GM18502 (cell line): ENCODE results near the gene CPSF7.
A peak's percentile ranks its signal among the peaks of the same experiment; 100 is the strongest.
"Not testable (repeated sequence)": the region's sequence is repeated elsewhere in the genome, so short reads cannot be mapped to it uniquely, and the experiment has no call there.

ENCODE experiments used
- ATAC-seq: cut with Tn5 transposase; IDR thresholded peaks from one replicate; pipeline ENCODE4 v1.9.1; 2021; ENCODE audit warnings: mild to moderate bottlenecking; ENCODE audit not compliant: unreplicated experiment, poor library complexity

Gene CPSF7

GRCh38 chr11:61445516-61445915 lies 15.7 kb upstream of the CPSF7 start:
- ATAC-seq, result no peak

GRCh38 chr11:61442616-61443015 lies 12.8 kb upstream of the CPSF7 start:
- ATAC-seq, result no peak

- ATAC-seq, result no peak
Observed at GRCh38 chr11:61439615-61440014, 9.8 kb upstream of the CPSF7 start.

- ATAC-seq, result no peak
Observed at GRCh38 chr11:61437496-61437895, 7.7 kb upstream of the CPSF7 start.

GRCh38 chr11:61430839-61431238 lies 1.1 kb upstream of the CPSF7 start:
- ATAC-seq, result not testable (repeated sequence)

- peak; percentile 62 for ATAC-seq
Observed at GRCh38 chr11:61429346-61429690, 457 bp downstream of the CPSF7 start.

- ATAC-seq, result no peak
Observed at GRCh38 chr11:61425367-61426131, 4.2 kb downstream of the CPSF7 start.

- ATAC-seq, result no peak
Observed at GRCh38 chr11:61422226-61422625, 7.5 kb downstream of the CPSF7 start.

GRCh38 chr11:61418136-61418535 lies 11.6 kb downstream of the CPSF7 start:
- ATAC-seq, result no peak

GRCh38 chr11:61417670-61418069 lies 12.1 kb downstream of the CPSF7 start:
- ATAC-seq, result no peak

GRCh38 chr11:61416941-61417340 lies 12.8 kb downstream of the CPSF7 start:
- ATAC-seq, result no peak

- ATAC-seq, result no peak
Observed at GRCh38 chr11:61415381-61415780, 14.4 kb downstream of the CPSF7 start.

- no peak for ATAC-seq
Observed at GRCh38 chr11:61414547-61414946, 15.2 kb downstream of the CPSF7 start.

- no peak for ATAC-seq
Observed at GRCh38 chr11:61413496-61413895, 16.3 kb downstream of the CPSF7 start.

GRCh38 chr11:61411589-61411988 lies 18.2 kb downstream of the CPSF7 start:
- ATAC-seq, result no peak

- no peak for ATAC-seq
Observed at GRCh38 chr11:61406991-61407728, 22.6 kb downstream of the CPSF7 start.

- no peak for ATAC-seq
Observed at GRCh38 chr11:61406067-61406466, 23.7 kb downstream of the CPSF7 start.

GRCh38 chr11:61404641-61405040 lies 25.1 kb downstream of the CPSF7 start:
- no peak for ATAC-seq

GRCh38 chr11:61404103-61404502 lies 25.7 kb downstream of the CPSF7 start:
- ATAC-seq, result no peak

GRCh38 chr11:61403658-61404057 lies 26.1 kb downstream of the CPSF7 start:
- no peak for ATAC-seq

GRCh38 chr11:61401573-61401972 lies 28.2 kb downstream of the CPSF7 start:
- ATAC-seq, result no peak

GRCh38 chr11:61401173-61401572 lies 28.6 kb downstream of the CPSF7 start:
- no peak for ATAC-seq
